Measurements from ENCODE around the gene EIF4EBP3. TPM values are rescaled to one million over a fixed set of nuclear protein-coding genes. Genes with fewer than 3 reads are reported as not detected.

Gene EIF4EBP3
- total RNA-seq, 2 experiments from 2014 or later, result 0.98 to 8.3 TPM

- intact Hi-C loops (cut with micrococcal nuclease; ENCODE audit: unreplicated experiment), result no loop called here
- no peaks in the 10 kb centered on the region for H3K9me3 ChIP-seq (ENCODE audit: low read length)
- H3K36me3 ChIP-seq (ENCODE audit: insufficient read depth, low read length), result peaks cover 56% of the 10 kb centered on the region
- ChIA-PET CTCF (ENCODE audit: unreplicated experiment) (no interaction called here), POLR2A (interaction anchor here (0.5 to 1.0 kb wide), 3 partner anchors 11 to 13 kb away, joined by 3 to 4 read pairs (median 3); no protein-coding TSS in a partner anchor)
- H2AFZ ChIP-seq (ENCODE audit: low read length), result no peak overlapping the region
- DNase-seq (ENCODE audit: low spot score), result no peak
- H3K4me3 ChIP-seq (ENCODE audit: low read depth, low read length, poor library complexity, severe bottlenecking), result no peak overlapping the region
- H3K4me1 ChIP-seq (ENCODE audit: insufficient read depth, low read length, poor library complexity, severe bottlenecking), result no peaks in the 10 kb centered on the region
- TF ChIP-seq CTCF (conservative IDR thresholded peaks at IDR 0.05; ENCODE audit: low read length), result no peak
- no peak for TF ChIP-seq EZH2phosphoT487 (IDR thresholded peaks at IDR 0.05; ENCODE audit: borderline replicate concordance, low read depth, low read length)
- no peaks in the 10 kb centered on the region for H3K9me2 ChIP-seq (ENCODE audit: insufficient read depth, low read length)
- no TSS peak for BruUV-seq (replicated peaks)
- H3K79me2 ChIP-seq (ENCODE audit: insufficient read depth, low read depth, low read length), result no peaks in the 10 kb centered on the region
- H3K4me2 ChIP-seq (ENCODE audit: low read length), result no peak overlapping the region
- no peaks in the 10 kb centered on the region; the same call in 1 of the 2 replicates for H4K20me1 ChIP-seq (ENCODE audit: insufficient read depth, low read length)
- no peak overlapping the region for H3K27ac ChIP-seq (ENCODE audit: low read depth, low read length, poor library complexity, severe bottlenecking)
These were observed 48.9 kb upstream of the EIF4EBP3 start for GRCh38 chr5:140498591-140498990.

- intact Hi-C loops (cut with micrococcal nuclease; ENCODE audit: unreplicated experiment), result no loop called here
These were observed 44.6 kb upstream of the EIF4EBP3 start for GRCh38 chr5:140502834-140503233.

More at GRCh38 chr5:140502834-140503233, 44.6 kb upstream of the EIF4EBP3 start:
- Histone ChIP-seq H3K36me3 (ENCODE audit: insufficient read depth, low read length) (peaks cover 63% of the 10 kb centered on the region), H3K4me2 (ENCODE audit: low read length) (no peak overlapping the region), H3K27ac (ENCODE audit: low read depth, low read length, poor library complexity, severe bottlenecking) (no peak overlapping the region), H3K9me3 (ENCODE audit: low read length) (no peaks in the 10 kb centered on the region), H3K9me2 (ENCODE audit: insufficient read depth, low read length) (no peaks in the 10 kb centered on the region), H2AFZ (ENCODE audit: low read length) (no peak overlapping the region), H3K79me2 (ENCODE audit: insufficient read depth, low read depth, low read length) (no peaks in the 10 kb centered on the region), H3K4me3 (ENCODE audit: low read depth, low read length, poor library complexity, severe bottlenecking) (no peak overlapping the region), H3K4me1 (ENCODE audit: insufficient read depth, low read length, poor library complexity, severe bottlenecking) (no peaks in the 10 kb centered on the region), H4K20me1 (ENCODE audit: insufficient read depth, low read length) (no peaks in the 10 kb centered on the region; the same call in 1 of the 2 replicates)
- no TSS peak for BruUV-seq (replicated peaks)
- DNase-seq (ENCODE audit: low spot score), result no peak
- no peak for TF ChIP-seq CTCF (conservative IDR thresholded peaks at IDR 0.05; ENCODE audit: low read length)
- TF ChIP-seq EZH2phosphoT487 (IDR thresholded peaks at IDR 0.05; ENCODE audit: borderline replicate concordance, low read depth, low read length), result no peak
- POLR2A ChIA-PET, result no interaction called here
- CTCF ChIA-PET (ENCODE audit: unreplicated experiment), result no interaction called here
